Measurements from ENCODE around the gene KSR2.

Gene KSR2

GRCh38 chr12:117790948-117791347 is 177.8 kb downstream of the KSR2 start:
- no peak for DNase-seq (ENCODE audit: low read depth)
- TF ChIP-seq CTCF (conservative IDR thresholded peaks at IDR 0.05; ENCODE audit: control insufficient read depth, insufficient read depth, low read depth, low read length): no peak
- no peak overlapping the region for H3K4me3 ChIP-seq (ENCODE audit: control insufficient read depth, low read depth, low read length)

GRCh38 chr12:117790198-117790597 is 178.6 kb downstream of the KSR2 start:
- no peak overlapping the region for H3K4me3 ChIP-seq (ENCODE audit: control insufficient read depth, low read depth, low read length)
- TF ChIP-seq CTCF (conservative IDR thresholded peaks at IDR 0.05; ENCODE audit: control insufficient read depth, insufficient read depth, low read depth, low read length): no peak
- no peak for DNase-seq (ENCODE audit: low read depth)

GRCh38 chr12:117789195-117789912 is 179.4 kb downstream of the KSR2 start:
- no peak for DNase-seq (ENCODE audit: low read depth)
- no peak for TF ChIP-seq CTCF (conservative IDR thresholded peaks at IDR 0.05; ENCODE audit: control insufficient read depth, insufficient read depth, low read depth, low read length)
- no peak overlapping the region for H3K4me3 ChIP-seq (ENCODE audit: control insufficient read depth, low read depth, low read length)

GRCh38 chr12:117778656-117779055 is 190.1 kb downstream of the KSR2 start:
- no peak for DNase-seq (ENCODE audit: low read depth)
- no peak for TF ChIP-seq CTCF (conservative IDR thresholded peaks at IDR 0.05; ENCODE audit: control insufficient read depth, insufficient read depth, low read depth, low read length)
- no peak overlapping the region for H3K4me3 ChIP-seq (ENCODE audit: control insufficient read depth, low read depth, low read length)

- TF ChIP-seq CTCF (conservative IDR thresholded peaks at IDR 0.05; ENCODE audit: control insufficient read depth, insufficient read depth, low read depth, low read length): no peak
- peak; percentile 3 for DNase-seq (ENCODE audit: low read depth)
These were observed 193.6 kb downstream of the KSR2 start for GRCh38 chr12:117774941-117775775.

GRCh38 chr12:117768860-117769259 is 199.9 kb downstream of the KSR2 start:
- no peak overlapping the region for H3K4me3 ChIP-seq (ENCODE audit: control insufficient read depth, low read depth, low read length)

More at GRCh38 chr12:117774941-117775775, 193.6 kb downstream of the KSR2 start:
- no peak overlapping the region for H3K4me3 ChIP-seq (ENCODE audit: control insufficient read depth, low read depth, low read length)

More at GRCh38 chr12:117768860-117769259, 199.9 kb downstream of the KSR2 start:
- TF ChIP-seq CTCF (conservative IDR thresholded peaks at IDR 0.05; ENCODE audit: control insufficient read depth, insufficient read depth, low read depth, low read length): no peak
- DNase-seq (ENCODE audit: low read depth): no peak
